OCI-M2 (cell line): ENCODE results near the gene TRA2A.
"Not testable (repeated sequence)": the region's sequence is repeated elsewhere in the genome, so short reads cannot be mapped to it uniquely, and the experiment has no call there.

Experiments used
- DNase-seq: peaks from one replicate; lab custom pipeline; 2025; ENCODE audit not compliant: unreplicated experiment; lab: John Stamatoyannopoulos, UW

Gene TRA2A

DNA sequence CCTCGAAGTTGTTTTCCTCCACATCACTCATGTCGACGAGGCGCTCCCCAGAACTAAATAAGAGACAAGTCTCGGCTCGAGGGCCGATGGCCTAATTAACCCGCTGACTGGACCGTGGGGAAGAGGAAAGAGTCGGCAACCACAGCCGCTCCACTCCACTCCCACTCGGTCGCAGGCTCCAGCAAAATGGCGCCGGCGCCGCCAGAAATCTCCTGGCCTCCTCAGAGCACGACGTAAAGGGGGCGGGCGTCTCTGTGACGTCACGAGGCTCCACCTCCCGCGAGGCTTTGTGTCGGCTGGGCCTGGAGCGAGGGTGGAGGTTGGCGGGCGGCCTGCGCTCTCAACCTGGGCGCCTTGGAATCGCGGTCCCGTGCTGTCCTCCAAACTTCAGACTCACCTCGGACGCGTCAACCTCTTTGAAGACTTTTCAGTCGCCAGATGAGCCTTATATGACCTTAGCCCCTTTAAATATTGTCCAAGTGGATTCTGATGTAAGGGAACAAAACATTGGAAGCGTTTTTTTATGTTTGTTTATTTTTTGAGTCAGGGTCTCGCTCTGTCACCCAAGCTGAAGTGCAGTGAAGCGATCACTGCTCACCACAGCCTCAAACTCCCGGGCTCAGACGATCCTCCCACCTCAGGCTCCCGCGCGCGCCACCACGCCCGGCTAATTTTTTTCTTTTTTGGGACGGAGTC is at the start of gene TRA2A:
Gene TRA2A (minus strand): TSS at position 188 of the 696 bp plus-strand sequence. CDS start 157 bp downstream, at position 31.
- peak; percentile 12 for DNase-seq

DNA sequence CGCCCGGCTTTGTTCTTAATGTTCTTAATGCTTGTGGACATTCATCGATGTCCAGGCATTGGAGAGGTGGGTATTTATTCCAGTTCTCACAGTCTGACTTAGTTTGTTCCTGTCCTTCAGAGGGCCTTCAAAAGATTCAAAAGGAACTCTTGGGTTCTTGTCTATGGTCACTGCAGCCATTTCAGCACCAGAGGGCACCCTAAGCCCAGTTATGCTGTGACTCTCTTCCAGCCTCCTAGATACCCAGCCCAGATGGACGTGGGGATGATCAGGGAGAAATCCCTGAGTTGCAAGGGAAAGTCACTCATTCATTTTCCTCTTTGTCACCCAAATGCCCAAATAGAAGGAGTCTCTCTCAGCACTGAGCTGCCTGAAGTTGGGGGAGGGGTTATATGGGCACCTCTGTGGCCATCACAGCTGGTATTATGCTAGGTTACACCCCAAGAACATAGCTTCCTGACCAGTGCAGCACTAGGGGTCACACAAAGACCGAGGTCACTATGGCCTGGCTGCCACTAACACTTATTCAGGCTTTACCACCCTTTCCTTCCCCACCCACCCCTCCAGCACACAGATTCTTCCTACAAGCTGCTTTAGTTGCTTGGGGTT is 38.9 kb upstream of the TRA2A start:
- DNase-seq, result peak; percentile 9

- no peak for DNase-seq
Observed at GRCh38 chr7:23558303-23558702, 26.5 kb upstream of the TRA2A start.

- DNase-seq, result no peak
Observed at GRCh38 chr7:23547662-23548061, 15.9 kb upstream of the TRA2A start.

DNA sequence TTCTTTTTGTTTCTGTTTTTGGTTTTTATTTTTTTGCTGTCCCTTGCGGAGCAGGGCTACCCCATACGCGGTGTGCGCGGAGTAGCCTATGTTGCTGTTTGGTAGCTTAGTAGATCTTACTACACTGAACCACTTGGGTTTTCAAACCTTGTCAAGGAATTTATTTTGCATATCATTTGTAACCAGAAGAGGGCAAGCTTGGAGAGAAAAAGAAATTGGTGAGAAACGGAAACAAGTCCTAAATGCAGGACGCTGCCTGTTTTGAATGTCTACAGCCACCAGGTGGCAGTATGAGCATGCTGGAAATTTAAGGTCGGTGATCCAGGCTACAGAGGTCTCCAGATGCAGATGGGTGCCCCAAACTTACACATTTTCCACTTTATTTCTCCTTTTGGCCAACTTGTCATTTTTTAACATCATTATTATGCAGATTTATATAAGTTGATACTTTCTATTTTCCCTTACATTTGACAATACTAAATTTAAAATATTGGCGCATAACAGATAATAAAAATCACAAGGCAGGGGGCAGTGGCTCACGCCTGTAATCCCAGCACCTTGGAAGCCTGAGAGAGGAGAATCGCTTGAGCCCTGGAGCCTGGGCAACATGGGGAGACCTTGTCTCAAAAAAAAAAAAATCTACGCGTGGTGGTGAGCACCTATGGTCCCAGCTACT is 15.3 kb upstream of the TRA2A start:
- DNase-seq, result peak; percentile 75

DNA sequence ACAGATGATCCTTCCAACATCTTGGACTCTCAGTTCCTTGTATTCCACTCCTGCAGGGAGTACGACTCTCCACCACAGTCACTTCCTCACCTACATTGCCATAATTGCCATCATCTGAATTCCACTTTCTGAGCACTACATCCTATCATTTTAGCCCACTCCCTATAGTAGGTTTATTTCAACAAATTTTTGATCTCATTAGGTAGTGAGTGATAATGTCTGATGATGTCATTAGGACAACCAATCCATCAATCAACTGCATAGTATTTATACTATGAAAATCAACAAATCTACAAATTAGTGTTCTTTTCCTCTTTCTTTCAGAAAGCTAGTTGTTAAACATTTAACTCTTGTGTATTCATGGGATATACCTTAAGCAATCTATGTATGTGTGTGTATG is 13.7 kb upstream of the TRA2A start:
- no peak for DNase-seq

DNA sequence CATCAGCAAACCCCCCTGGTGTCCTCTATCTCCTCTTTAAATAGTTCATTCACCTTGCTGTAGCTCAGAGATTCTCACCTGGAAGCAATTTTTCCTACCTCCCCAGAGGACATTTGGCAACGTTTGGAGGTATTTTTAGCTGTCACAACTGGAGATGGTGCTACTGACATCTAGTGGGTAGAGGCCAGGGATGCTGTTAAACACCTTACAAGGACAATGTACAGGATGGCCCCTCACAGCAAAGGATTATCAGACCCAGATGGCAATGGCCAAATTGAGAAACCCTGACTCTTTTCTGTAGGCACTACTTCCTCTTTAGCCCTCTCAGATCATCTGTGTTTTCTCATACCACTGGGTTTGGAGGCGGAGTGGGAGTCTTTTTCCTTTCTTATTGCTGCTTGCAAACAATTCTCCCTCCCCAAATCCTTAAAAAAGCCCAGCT is 13.2 kb upstream of the TRA2A start:
- DNase-seq, result no peak

DNA sequence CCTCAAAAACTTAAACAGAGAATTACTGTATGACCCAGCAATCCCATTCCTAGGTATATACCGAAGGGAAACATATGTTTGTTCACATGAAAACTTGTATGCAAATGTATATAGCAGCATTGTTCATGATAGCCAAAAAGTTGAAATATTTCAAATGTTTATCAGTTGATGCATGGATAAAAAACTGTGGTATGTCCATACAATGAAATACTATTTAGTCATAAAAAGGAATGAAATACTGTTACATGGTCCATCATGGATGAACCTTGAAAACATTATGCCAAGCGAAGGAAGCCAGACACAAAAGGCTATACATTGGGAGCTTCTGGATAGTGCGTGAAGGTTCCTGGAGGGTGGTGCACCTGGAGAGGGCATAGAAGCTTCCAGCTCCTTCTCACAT is 11.0 kb upstream of the TRA2A start:
- no peak for DNase-seq

GRCh38 chr7:23539494-23539907 is 7.7 kb upstream of the TRA2A start:
- DNase-seq, result no peak

DNA sequence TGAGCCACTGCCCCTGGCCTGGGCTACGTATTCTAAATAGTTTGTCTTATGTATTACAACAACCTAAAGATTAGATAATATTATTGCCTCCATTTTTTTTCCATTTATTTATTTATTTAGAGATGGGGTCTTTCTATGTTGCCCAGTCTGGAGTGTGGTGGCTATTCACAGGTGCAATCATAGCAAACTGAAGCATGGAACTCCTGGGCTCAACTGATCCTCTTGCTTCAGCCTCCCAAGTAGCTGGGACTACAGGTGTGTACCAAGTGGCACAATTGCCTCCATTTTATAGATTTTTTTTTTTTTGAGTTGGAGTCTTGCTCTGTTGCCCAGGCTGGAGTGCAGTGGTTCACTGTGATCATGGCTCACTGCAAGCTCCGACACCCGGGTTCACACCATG is 6.5 kb upstream of the TRA2A start:
- DNase-seq, result no peak

GRCh38 chr7:23533238-23533604 is 1.4 kb upstream of the TRA2A start:
- no peak for DNase-seq

DNA sequence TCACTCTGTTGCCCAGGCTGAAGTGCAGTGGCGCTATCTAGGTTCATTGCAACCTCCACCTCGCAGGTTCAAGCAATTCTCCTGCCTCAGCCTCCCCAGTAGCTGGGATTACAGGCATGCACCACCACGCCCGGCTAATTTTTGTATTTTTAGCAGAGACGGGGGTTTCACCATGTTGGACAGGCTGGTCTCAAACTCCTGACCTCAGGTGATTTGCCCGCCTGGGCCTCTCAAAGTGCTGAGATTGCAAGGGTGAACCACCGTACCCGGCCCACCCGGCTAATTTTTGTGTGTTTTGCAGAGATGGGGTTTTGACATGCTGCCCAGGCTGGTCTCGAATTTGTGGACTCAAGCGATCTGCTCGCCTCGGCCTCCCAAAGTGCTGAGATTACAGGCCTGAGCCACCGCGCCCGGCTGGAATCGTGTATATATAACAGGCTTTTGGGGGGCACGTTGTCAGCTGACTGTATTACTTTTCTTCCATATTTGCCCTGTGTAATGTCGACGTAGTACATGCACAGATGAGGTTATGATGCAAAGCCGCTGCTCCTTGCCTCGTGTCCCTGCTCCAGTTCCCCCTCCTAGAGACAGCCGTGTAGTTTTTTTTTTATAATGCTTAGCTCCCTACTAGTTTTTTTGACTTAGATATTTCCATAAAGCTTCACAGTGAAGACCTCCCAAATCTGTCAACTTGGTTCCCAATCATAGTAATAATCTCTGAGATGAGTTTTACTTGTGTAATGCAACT is 883 bp upstream of the TRA2A start:
- no peak for DNase-seq

DNA sequence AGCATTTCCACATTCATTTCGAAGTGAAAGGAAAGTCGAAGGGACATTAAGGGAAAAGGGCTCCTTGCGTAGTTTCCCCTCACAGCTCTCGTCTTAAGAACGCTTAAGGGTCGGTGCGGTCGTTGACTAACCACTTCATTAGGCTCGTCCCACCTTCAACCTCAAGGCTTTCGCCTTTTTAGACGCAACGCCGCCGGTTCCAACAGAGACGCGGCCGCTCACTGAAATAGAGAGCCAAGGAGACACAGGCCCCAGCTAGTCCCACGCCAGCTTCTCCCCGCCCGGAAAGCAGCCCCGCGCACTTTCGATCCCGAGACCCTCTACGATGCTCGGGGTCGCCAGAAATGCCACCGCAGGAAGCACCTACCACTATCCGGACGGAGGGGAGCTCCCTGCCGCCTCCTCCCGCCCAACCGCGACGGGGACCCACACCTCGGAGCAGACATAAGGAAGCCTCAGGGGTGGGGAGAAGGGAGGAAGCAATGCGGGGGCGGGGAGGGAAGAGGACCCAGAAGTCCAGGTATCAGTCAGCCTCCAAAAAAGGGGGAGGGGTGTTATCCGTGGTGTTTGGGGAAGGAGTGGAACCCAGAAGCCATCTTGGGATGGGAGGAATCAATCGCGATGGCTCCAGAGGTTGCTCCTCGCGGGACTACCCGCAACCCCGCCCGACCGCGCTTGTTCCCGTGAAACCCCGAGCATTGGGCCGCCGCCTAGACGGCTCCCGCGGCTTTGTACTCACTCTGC is 559 bp downstream of the TRA2A start:
- no peak for DNase-seq

DNA sequence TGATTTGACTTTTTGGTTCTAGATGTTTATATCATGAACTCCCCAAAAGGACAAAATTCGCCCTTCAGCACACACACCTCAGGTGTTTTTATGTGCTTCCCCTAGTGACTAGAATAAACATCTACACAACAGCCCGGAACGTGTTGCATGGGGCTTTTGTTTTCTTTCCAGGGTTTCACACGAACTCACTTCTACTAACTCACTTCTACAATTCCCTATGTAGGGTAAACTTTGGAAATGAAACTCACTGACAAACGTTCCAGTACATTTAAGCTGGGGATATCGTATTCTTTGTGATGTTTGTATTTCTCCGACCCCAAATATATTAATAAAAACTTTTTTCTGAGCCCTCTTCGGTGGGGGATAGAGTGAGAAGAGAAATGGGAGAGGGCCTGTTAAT is 1.4 kb downstream of the TRA2A start:
- no peak for DNase-seq

DNA sequence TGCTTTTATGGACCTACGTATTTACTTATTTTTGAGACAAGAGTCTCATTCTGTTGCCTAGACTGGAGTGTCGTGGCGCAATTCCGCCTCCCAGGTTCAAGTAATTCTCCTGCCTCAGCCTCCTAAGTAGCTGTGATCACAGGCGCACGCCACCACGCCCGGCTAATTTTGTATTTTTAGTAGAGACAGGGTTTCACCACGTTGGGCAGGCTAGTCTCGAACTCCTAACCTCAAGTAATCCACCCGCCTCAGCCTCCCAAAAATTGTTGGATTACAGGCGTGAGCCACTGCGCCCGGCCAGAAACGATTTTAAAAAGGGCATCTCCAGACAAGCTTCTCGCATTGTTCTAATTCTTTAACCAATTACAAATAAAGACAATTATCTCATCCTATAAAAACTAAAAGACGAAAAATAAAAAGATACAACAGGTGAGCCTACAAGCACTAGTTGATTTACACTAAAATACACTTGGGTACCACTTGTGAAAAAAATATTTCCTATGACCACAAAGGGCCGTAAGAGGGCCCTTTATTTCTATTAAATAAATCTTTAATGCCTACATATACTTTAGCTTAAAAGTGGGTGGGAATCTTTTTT is 2.4 kb downstream of the TRA2A start:
- DNase-seq, result no peak

GRCh38 chr7:23525611-23526010 is 6.2 kb downstream of the TRA2A start:
- DNase-seq, result not testable (repeated sequence)

- no peak for DNase-seq
Observed at GRCh38 chr7:23524473-23524872, 7.3 kb downstream of the TRA2A start.

- no peak for DNase-seq
Observed at GRCh38 chr7:23523486-23524075, 8.2 kb downstream of the TRA2A start.

DNA sequence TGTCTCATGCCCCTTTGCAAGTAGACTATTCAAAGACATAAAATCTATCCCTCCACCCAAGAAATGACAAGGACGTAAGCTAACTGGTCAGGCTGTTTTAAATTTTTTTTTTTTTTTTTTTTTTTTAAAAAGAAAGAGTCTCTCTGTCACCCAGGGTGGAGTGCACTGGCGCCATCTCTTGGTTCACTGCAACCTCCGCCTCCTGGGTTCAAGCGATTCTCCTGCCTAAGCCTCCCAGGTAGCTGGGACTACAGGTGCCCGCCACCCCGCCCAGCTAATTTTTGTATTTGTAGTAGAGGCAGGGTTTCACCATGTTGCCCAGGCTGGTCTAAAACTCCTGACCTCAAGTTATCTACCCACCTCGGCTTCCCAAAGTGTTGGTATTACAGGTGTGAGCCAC is 11.2 kb downstream of the TRA2A start:
- no peak for DNase-seq

DNA sequence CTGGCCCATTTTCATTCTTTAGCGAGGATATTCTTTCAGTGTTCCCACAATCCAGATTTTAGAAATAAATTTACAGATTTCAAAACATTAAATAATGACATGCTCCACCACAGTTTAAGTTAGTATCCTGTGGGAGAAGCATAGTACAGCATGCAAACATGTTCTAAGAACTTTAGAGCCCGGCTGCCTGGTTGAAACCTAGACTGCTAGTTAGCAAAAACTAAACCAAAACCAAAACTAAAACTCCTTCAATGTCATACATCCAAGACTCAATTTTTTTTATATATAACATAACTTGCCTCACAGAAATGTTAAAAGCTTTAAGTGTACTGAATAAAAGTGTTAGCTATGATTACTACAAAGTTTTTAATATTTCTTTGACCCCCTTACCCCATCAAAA is 17.0 kb downstream of the TRA2A start:
- no peak for DNase-seq
